ENCODE results near the gene CTF1. TPM values are rescaled to one million over a fixed set of nuclear protein-coding genes. Genes with fewer than 3 reads are reported as not detected.

The CTF1 gene
- total RNA-seq, 2 donors from 2014 or later: 6.5 to 7.6 TPM

GRCh38 chr16:30892670-30893416 is 3.6 kb upstream of the CTF1 start:
- Histone ChIP-seq H3K4me1 (peaks cover 0 to 45% of the 10 kb centered on the region in 2 donors), H3K36me3 (peaks cover 26% of the 10 kb centered on the region), H3K9me3 (no peaks in the 10 kb centered on the region), H3K4me3 (peak overlapping the region; percentile 72 to 84), H3K27me3 (no peaks in the 10 kb centered on the region), H3K27ac (peak overlapping the region; percentile 87 to 94)
- DNase-seq (ENCODE audit: low spot score): no peak
- TF ChIP-seq, protein P1, sequence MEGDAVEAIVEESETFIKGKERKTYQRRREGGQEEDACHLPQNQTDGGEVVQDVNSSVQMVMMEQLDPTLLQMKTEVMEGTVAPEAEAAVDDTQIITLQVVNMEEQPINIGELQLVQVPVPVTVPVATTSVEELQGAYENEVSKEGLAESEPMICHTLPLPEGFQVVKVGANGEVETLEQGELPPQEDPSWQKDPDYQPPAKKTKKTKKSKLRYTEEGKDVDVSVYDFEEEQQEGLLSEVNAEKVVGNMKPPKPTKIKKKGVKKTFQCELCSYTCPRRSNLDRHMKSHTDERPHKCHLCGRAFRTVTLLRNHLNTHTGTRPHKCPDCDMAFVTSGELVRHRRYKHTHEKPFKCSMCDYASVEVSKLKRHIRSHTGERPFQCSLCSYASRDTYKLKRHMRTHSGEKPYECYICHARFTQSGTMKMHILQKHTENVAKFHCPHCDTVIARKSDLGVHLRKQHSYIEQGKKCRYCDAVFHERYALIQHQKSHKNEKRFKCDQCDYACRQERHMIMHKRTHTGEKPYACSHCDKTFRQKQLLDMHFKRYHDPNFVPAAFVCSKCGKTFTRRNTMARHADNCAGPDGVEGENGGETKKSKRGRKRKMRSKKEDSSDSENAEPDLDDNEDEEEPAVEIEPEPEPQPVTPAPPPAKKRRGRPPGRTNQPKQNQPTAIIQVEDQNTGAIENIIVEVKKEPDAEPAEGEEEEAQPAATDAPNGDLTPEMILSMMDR (IDR thresholded peaks at IDR 0.05): no peak

DNA sequence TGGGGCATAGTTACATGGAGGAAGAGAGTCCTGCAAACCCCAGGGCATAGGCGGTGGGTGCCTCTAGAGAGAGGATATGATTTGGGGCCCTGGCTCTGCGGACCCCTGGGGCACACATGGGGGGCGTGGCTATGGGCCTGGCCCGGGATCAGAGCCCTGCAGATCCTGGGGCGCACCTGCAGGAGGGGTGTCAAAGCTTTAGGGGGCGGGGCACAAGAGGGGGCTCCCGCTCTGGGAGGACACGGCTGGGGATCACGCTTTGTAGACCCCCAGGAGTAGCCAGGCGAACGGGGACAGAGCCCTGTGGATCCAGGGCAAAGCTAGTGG is 3.0 kb upstream of the CTF1 start:
- TF ChIP-seq, protein P1 (IDR thresholded peaks at IDR 0.05): no peak
- H3K36me3 ChIP-seq: peaks cover 20% of the 10 kb centered on the region
- DNase-seq (ENCODE audit: low spot score): no peak
- no peaks in the 10 kb centered on the region for H3K9me3 ChIP-seq
- H3K4me1 ChIP-seq: peaks cover 0 to 45% of the 10 kb centered on the region in 2 donors
- peak overlapping the region; percentile 87 to 94 for H3K27ac ChIP-seq
- no peaks in the 10 kb centered on the region for H3K27me3 ChIP-seq
- H3K4me3 ChIP-seq: peak overlapping the region; percentile 72 to 84

DNA sequence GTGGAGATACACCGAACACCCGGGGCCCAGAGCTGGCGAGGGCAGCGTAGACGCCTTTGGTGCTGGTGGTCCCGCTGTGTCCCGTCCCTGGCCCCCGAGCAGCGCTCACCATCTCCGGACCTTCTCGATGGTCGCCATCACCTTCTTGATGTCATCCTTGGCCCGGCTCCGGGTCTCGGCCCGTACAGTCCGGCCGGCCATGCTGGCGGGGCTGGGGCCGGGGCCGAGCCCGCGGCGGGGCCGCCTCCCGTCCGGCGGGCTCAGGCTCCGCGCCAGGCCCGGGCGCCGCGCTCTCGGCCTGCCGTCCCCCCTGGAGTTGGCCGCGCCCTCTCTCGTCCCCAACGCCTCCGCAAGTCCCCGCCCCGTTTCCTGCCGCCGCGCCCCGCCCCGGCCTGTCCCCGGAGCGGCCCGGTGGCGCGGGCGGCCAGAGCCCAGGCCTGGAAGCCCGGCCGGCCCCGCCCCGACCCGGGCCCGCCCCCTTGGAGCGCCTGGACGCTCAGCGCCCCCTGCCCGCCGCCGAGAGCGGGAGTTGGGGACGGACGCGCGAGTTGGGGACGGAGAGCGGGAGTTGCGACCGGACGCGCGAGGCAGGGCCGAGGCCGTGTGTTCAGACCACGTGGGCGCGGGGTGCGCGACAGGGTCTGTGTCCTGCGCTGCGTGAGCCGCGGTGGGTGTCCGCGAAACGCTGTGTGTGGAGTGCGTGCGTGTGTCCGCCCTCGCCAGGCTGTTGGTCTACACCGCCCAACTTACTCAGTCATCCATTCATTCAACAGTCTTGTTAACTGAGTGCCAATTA is 2.5 kb upstream of the CTF1 start, which contains the start of gene BCL7C:
Gene BCL7C (minus strand): TSS at position 334 of the 796 bp plus-strand sequence. CDS start 133 bp downstream, at position 201.
- peaks cover 15% of the 10 kb centered on the region for H3K36me3 ChIP-seq
- H3K27me3 ChIP-seq: no peaks in the 10 kb centered on the region
- peaks cover 0 to 45% of the 10 kb centered on the region in 2 donors for H3K4me1 ChIP-seq
- DNase-seq (ENCODE audit: low spot score): peak; percentile 89
- H3K4me3 ChIP-seq: peak within 1 kb of the TSS; percentile 72 to 84
- H3K27ac ChIP-seq: peak within 1 kb of the TSS; percentile 87 to 99
- TF ChIP-seq, protein P1 (IDR thresholded peaks at IDR 0.05): peak; percentile 38 to 72
- H3K9me3 ChIP-seq: no peaks in the 10 kb centered on the region

DNA sequence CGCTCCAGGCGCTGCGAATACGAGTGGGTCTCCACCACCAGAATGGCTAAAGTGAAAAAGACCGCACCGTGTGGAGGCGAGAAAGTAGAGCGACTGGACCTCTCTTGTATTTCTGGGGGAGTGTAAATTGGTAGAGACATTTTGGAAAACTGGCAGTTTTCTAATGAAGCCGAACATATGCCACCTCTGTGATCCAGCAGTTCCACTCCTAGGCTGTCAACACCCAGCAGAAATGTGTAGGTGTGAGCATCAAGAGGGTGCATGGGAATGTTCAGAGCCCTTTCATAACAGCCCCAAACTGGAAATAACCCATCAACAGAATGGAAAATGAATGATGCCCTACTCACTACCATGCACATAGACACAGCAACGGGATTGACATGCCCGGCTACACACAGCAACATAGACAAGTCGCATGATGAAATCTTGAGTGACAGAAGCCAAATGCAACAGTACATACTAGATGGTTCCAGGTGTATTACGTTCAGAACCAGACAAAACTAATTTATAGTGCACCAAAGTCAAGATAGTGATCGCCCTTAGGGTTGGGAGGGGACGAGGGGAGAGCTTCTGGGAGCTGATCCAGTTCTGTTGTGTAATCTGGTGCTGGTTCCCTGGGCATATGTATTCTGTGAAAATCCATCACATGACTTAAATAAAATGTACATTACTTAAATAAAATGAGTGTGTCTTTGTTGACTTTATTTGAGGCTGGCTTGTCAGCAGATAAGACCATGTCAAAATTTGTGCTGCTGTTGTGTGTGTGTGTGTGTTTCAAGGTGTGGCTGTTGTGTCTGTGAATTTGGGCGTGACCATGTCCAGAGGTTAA is 1.7 kb upstream of the CTF1 start:
- H3K27me3 ChIP-seq: no peaks in the 10 kb centered on the region
- H3K27ac ChIP-seq: peak overlapping the region; percentile 83 to 99
- peaks cover 9% of the 10 kb centered on the region for H3K36me3 ChIP-seq
- TF ChIP-seq, protein P1 (IDR thresholded peaks at IDR 0.05): no peak
- peak overlapping the region; percentile 72 to 84 for H3K4me3 ChIP-seq
- peaks cover 0 to 45% of the 10 kb centered on the region in 2 donors for H3K4me1 ChIP-seq
- no peaks in the 10 kb centered on the region for H3K9me3 ChIP-seq
- no peak for DNase-seq (ENCODE audit: low spot score)

DNA sequence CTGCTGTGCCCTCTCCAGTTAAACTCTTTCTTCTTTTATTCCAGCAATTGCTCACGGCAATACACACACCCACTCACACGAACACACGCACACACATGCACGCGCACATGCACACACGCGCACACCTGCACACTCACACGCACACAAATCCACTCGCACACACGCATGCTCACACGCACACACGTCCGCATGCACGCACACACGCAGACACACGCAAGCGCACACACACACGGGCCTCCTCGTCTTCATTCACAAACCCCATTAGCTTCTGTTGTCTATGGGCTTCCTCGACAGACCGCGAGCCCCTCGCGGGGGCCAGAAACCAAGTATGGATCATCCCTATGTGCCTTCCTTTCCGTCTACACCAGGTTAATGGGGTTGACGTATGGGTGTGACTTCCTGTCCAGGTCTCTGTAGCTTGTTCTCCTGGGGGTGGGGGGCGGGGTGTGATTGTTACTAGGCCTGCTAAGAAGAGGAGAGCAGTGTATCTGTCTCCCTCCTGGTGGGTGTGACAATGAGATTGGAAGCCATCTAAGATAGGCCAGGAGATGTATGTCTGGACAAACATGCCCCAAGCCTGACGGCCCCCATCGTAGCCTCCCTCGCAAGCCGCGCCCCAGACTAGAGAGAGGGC is 670 bp upstream of the CTF1 start:
- no peak for DNase-seq (ENCODE audit: low spot score)
- Histone ChIP-seq H3K4me3 (peak overlapping the region; percentile 65 to 69), H3K27me3 (no peaks in the 10 kb centered on the region), H3K36me3 (peaks cover 9% of the 10 kb centered on the region), H3K27ac (peak overlapping the region; percentile 98 to 99), H3K9me3 (no peaks in the 10 kb centered on the region), H3K4me1 (peaks cover 0 to 45% of the 10 kb centered on the region in 2 donors)
- TF ChIP-seq, protein P1 (IDR thresholded peaks at IDR 0.05): no peak
